ENCODE data around the gene SPEN. TPM values are rescaled to one million over a fixed set of nuclear protein-coding genes. Genes with fewer than 3 reads are reported as not detected.

SPEN gene
- total and polyA plus RNA-seq, 2 of the 13 experiments (the other 11 are each of a cell fraction or from before 2014, with no cell fraction given) = 4.8 to 14.0 TPM

GRCh38 chr1:15975358-15975804, 127.9 kb downstream of the SPEN start (continued):
- TF ChIP-seq PAXIP1 (CRISPR knock-in tag; conservative IDR thresholded peaks at IDR 0.05) = peak; percentile 21; the same call in 1 of the 2 replicates
- TF ChIP-seq NR2F6 (IDR thresholded peaks at IDR 0.05) = no peak
- TF ChIP-seq NR2F6 (CRISPR knock-in tag; IDR thresholded peaks at IDR 0.05) = peak; percentile 67; the same call in 1 of the 2 replicates
- TF ChIP-seq KAT7 (CRISPR knock-in tag; IDR thresholded peaks at IDR 0.05; ENCODE audit: borderline replicate concordance) = peak; percentile 78; the same call in 1 of the 2 replicates
- TF ChIP-seq SP5 (CRISPR knock-in tag; IDR thresholded peaks at IDR 0.05; ENCODE audit: borderline replicate concordance, low read depth) = peak; percentile 72
- TF ChIP-seq ZNF354B (CRISPR knock-in tag; IDR thresholded peaks at IDR 0.05) = 0 out of 2 replicates have a peak, but pooled peaks have one; percentile 9
- TF ChIP-seq ZNF441 (CRISPR knock-in tag; IDR thresholded peaks at IDR 0.05; ENCODE audit: borderline replicate concordance) = no peak
- TF ChIP-seq, protein P1, sequence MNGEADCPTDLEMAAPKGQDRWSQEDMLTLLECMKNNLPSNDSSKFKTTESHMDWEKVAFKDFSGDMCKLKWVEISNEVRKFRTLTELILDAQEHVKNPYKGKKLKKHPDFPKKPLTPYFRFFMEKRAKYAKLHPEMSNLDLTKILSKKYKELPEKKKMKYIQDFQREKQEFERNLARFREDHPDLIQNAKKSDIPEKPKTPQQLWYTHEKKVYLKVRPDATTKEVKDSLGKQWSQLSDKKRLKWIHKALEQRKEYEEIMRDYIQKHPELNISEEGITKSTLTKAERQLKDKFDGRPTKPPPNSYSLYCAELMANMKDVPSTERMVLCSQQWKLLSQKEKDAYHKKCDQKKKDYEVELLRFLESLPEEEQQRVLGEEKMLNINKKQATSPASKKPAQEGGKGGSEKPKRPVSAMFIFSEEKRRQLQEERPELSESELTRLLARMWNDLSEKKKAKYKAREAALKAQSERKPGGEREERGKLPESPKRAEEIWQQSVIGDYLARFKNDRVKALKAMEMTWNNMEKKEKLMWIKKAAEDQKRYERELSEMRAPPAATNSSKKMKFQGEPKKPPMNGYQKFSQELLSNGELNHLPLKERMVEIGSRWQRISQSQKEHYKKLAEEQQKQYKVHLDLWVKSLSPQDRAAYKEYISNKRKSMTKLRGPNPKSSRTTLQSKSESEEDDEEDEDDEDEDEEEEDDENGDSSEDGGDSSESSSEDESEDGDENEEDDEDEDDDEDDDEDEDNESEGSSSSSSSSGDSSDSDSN (CRISPR knock-in tag; IDR thresholded peaks at IDR 0.05) = peak; percentile 70
- no peak for TF ChIP-seq HNF4G (IDR thresholded peaks at IDR 0.05; ENCODE audit: borderline replicate concordance, low read depth, low read length)
- TF ChIP-seq HNF4G (CRISPR knock-in tag; IDR thresholded peaks at IDR 0.05; ENCODE audit: borderline replicate concordance, low read depth) = peak; percentile 49; the same call in 1 of the 2 replicates
- no peak for TF ChIP-seq SIN3B (IDR thresholded peaks at IDR 0.05; ENCODE audit: low read length)
- peak; percentile 61 for TF ChIP-seq SAP130 (CRISPR knock-in tag; IDR thresholded peaks at IDR 0.05; ENCODE audit: low read depth)
- TF ChIP-seq, protein P2, sequence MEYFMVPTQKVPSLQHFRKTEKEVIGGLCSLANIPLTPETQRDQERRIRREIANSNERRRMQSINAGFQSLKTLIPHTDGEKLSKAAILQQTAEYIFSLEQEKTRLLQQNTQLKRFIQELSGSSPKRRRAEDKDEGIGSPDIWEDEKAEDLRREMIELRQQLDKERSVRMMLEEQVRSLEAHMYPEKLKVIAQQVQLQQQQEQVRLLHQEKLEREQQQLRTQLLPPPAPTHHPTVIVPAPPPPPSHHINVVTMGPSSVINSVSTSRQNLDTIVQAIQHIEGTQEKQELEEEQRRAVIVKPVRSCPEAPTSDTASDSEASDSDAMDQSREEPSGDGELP (IDR thresholded peaks at IDR 0.05; ENCODE audit: borderline replicate concordance, low read depth) = peak; percentile 79; the same call in 1 of the 2 replicates
- TF ChIP-seq ZNF607 (CRISPR knock-in tag; IDR thresholded peaks at IDR 0.05; ENCODE audit: borderline replicate concordance) = 0 out of 2 replicates have a peak, but pooled peaks have one; percentile 15
- TF ChIP-seq, protein P3, sequence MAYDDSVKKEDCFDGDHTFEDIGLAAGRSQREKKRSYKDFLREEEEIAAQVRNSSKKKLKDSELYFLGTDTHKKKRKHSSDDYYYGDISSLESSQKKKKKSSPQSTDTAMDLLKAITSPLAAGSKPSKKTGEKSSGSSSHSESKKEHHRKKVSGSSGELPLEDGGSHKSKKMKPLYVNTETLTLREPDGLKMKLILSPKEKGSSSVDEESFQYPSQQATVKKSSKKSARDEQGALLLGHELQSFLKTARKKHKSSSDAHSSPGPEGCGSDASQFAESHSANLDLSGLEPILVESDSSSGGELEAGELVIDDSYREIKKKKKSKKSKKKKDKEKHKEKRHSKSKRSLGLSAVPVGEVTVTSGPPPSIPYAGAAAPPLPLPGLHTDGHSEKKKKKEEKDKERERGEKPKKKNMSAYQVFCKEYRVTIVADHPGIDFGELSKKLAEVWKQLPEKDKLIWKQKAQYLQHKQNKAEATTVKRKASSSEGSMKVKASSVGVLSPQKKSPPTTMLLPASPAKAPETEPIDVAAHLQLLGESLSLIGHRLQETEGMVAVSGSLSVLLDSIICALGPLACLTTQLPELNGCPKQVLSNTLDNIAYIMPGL (CRISPR knock-in tag; IDR thresholded peaks at IDR 0.05; ENCODE audit: borderline replicate concordance in 1 of 2, low read depth in 1 of 2) = peak; percentile 47 to 78; a peak in 3 of 4 replicates
- TF ChIP-seq, protein P4, sequence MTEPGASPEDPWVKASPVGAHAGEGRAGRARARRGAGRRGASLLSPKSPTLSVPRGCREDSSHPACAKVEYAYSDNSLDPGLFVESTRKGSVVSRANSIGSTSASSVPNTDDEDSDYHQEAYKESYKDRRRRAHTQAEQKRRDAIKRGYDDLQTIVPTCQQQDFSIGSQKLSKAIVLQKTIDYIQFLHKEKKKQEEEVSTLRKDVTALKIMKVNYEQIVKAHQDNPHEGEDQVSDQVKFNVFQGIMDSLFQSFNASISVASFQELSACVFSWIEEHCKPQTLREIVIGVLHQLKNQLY (CRISPR knock-in tag; IDR thresholded peaks at IDR 0.05) = no peak
- TF ChIP-seq ZNF160 (CRISPR knock-in tag; IDR thresholded peaks at IDR 0.05) = 0 out of 2 replicates have a peak, but pooled peaks have one; percentile 8
- TF ChIP-seq, protein P5, sequence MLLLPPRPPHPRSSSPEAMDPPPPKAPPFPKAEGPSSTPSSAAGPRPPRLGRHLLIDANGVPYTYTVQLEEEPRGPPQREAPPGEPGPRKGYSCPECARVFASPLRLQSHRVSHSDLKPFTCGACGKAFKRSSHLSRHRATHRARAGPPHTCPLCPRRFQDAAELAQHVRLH (CRISPR knock-in tag; IDR thresholded peaks at IDR 0.05; ENCODE audit: borderline replicate concordance, low read depth) = 0 out of 2 replicates have a peak, but pooled peaks have one; percentile 34
